GM12878 (cell line): ENCODE data around the gene PLPP2. TPM values are rescaled to one million over a fixed set of nuclear protein-coding genes. Genes with fewer than 3 reads are reported as not detected.

ENCODE experiments used
- ATAC-seq: fragments of 200-7000 bp; cut with Tn5 transposase; 3 replicates; pipeline ENCODE4 v1.9.1; 2020; ENCODE audit warnings: mild to moderate bottlenecking, moderate library complexity
- BruUV-seq: library from RNA; stranded (reverse); fragments of 400-500 nt; replicated peaks from 2 replicates; lab custom pipeline; 2021; lab: Mats Ljungman, UMichigan
- CTCF ChIA-PET: fragments of 300-600 bp; sonication (Branson Sonifier 250); formaldehyde crosslinking; extraction: SDS; loops from one replicate; lab custom pipeline; 2021; ENCODE audit warnings: inconsistent platforms; lab: Yijun Ruan, JAX
- POLR2A ChIA-PET: fragments of 350-600 bp; formaldehyde crosslinking; extraction: SDS; loops from one replicate; lab custom pipeline; 2021; ENCODE audit warnings: inconsistent platforms; lab: Charles Lee
- RAD21 ChIA-PET: fragments of 300-600 bp; sonication (Branson Sonifier 250); formaldehyde crosslinking; loops from one replicate; lab custom pipeline; 2023; ENCODE audit warnings: antibody characterized with exemption; ENCODE audit not compliant: unreplicated experiment; lab: Charles Lee
- SMC1A ChIA-PET: fragments of 300-600 bp; sonication (Branson Sonifier 250); formaldehyde crosslinking; loops from one replicate; lab custom pipeline; 2023; ENCODE audit not compliant: unreplicated experiment, uncharacterized antibody; lab: Charles Lee
- DNase-seq: peaks from one replicate; pipeline ENCODE4 v3.0.0-alpha.2; 2011; ENCODE audit warnings: low read depth, low spot score
- FAIRE-seq: peaks from 3 replicates; lab custom pipeline; 2011; peaks lifted over from hg19 to GRCh38; lab: Jason Lieb, UNC
- H2AFZ ChIP-seq: 2 replicates; pipeline ENCODE4 v1.6.0; 2011; ENCODE audit warnings: low read depth, low read length, control low read depth; ENCODE audit not compliant: control insufficient read depth
- H3K27ac ChIP-seq: 2 replicates; pipeline ENCODE4 v1.5.1; 2011; ENCODE audit warnings: control low read depth; ENCODE audit not compliant: control insufficient read depth, insufficient read depth
- H3K27me3 ChIP-seq, 2 experiments: replicated peaks in 1 of 2; 2 replicates each; pipeline versions ENCODE4 v1.6.0 to v1.6.1; 2011; ENCODE audit warnings: low read length in 1 of 2; ENCODE audit not compliant: control insufficient read depth in 2 of 2, insufficient read depth in 2 of 2
- H3K36me3 ChIP-seq, 2 experiments: 2 replicates each; pipeline ENCODE4 v1.5.1; 2011; ENCODE audit warnings: low read length in 1 of 2; ENCODE audit not compliant: control insufficient read depth in 2 of 2, insufficient read depth in 2 of 2
- H3K4me1 ChIP-seq: 2 replicates; pipeline ENCODE4 v1.6.1; 2011; ENCODE audit warnings: mild to moderate bottlenecking, low read length, moderate library complexity, mixed read lengths; ENCODE audit not compliant: control insufficient read depth, insufficient read depth
- H3K4me2 ChIP-seq: 2 replicates; pipeline ENCODE4 v1.6.0; 2011; ENCODE audit warnings: control low read depth; ENCODE audit not compliant: control insufficient read depth, insufficient read depth
- H3K4me3 ChIP-seq: fragments of 200-600 bp; sonication (generic); 2 replicates; pipeline ENCODE4 v1.5.1; 2016
- H3K79me2 ChIP-seq: 2 replicates; pipeline ENCODE4 v1.6.0; 2011; ENCODE audit warnings: low read length; ENCODE audit not compliant: control insufficient read depth, insufficient read depth
- H3K9ac ChIP-seq: 2 replicates; pipeline ENCODE4 v1.8.0; 2011; ENCODE audit warnings: low read length, control low read depth, mixed read lengths; ENCODE audit not compliant: control insufficient read depth, insufficient read depth
- H3K9me3 ChIP-seq: replicated peaks from 3 replicates; pipeline ENCODE4 v1.5.1; 2011; ENCODE audit warnings: mild to moderate bottlenecking, low read length; ENCODE audit not compliant: control insufficient read depth, insufficient read depth
- H4K20me1 ChIP-seq: 2 replicates; pipeline ENCODE4 v1.6.0; 2011; ENCODE audit not compliant: control insufficient read depth, insufficient read depth
- CHD4 ChIP-seq: fragments of 200-600 bp; sonication (generic); IDR thresholded peaks from 2 replicates; pipeline ENCODE4 v1.6.1; 2016; ENCODE audit warnings: mild to moderate bottlenecking
- FOXK2 ChIP-seq: fragments of 450-650 bp; IDR thresholded peaks from 2 replicates; pipeline ENCODE4 v1.6.1; 2017; ENCODE audit warnings: mild to moderate bottlenecking, moderate library complexity
- KLF5 ChIP-seq: fragments of 450-650 bp; IDR thresholded peaks from 2 replicates; pipeline ENCODE4 v1.6.1; 2014; ENCODE audit warnings: mild to moderate bottlenecking; ENCODE audit not compliant: partially characterized antibody
- RAD51 ChIP-seq: fragments of 450-650 bp; IDR thresholded peaks from 2 replicates; pipeline ENCODE4 v1.6.1; 2016; ENCODE audit warnings: moderate library complexity, mild to moderate bottlenecking, inconsistent platforms
- YY1 ChIP-seq: IDR thresholded peaks from 2 replicates; pipeline ENCODE4 v1.6.1; 2011; ENCODE audit warnings: low read depth, mild to moderate bottlenecking, low read length
- WGBS: methylation state at CpG from one replicate; pipeline ENCODE4 v1.1.6; 2016; ENCODE audit warnings: low lambda C conversion rate; ENCODE audit not compliant: insufficient replicate concordance, insufficient coverage; ENCODE audit errors: missing lambda C conversion rate; 5-methylcytosine and 5-hydroxymethylcytosine counted together
- in situ Hi-C: fragments of 300-500 bp; cut with MboI; formaldehyde crosslinking; loops from 9 replicates; pipeline ENCODE4 v1.14.3; 2018; ENCODE audit warnings: mixed read lengths
- intact Hi-C: fragments of 100-400 bp; cut with micrococcal nuclease; formaldehyde crosslinking; loops from one replicate; pipeline ENCODE4 v1.14.2; 2022; ENCODE audit not compliant: unreplicated experiment
- polyA plus RNA-seq, 11 experiments: library from polyadenylated mRNA; depleted of rRNA in 4 of 11; unstranded in 6 of 11; stranded (reverse) in 5 of 11; fragments of >200 nt; fragmentation: Nextera tagmentation in 4 of 11; fragmentation: Illumina TruSeq in 1 of 11; extraction: Ambion mirVana in 4 of 11; extraction: Trizol in 1 of 11; gene quantifications; 1 replicate in 1 of 11; 2 replicates in 10 of 11; pipeline versions ENCODE4 v1.2.1 to v1.2.3, GENCODE V29; 2011 to 2016; ENCODE audit warnings: inconsistent platforms in 2 of 11, missing spikeins in 2 of 11, low read depth in 1 of 11
- total RNA-seq, 4 experiments: library from RNA; depleted of rRNA in 3 of 4; stranded (reverse); fragments of >200 nt in 3 of 4; fragmentation: Illumina TruSeq in 1 of 4; extraction: Trizol in 1 of 4; gene quantifications; 2 replicates each; pipeline versions ENCODE4 v1.2.1 to v1.2.3, GENCODE V29; 2013 to 2021
- TF ChIP-seq, protein P1 (sequence below): fragments of 450-650 bp; IDR thresholded peaks from 2 replicates; pipeline ENCODE4 v1.6.1; 2018; ENCODE audit warnings: mild to moderate bottlenecking, low read depth, moderate library complexity; ENCODE audit not compliant: partially characterized antibody
- TF ChIP-seq, protein P2 (sequence below): IDR thresholded peaks from 2 replicates; pipeline ENCODE4 v1.6.1; 2011; ENCODE audit warnings: borderline replicate concordance, low read depth, mild to moderate bottlenecking, moderate library complexity, mixed read lengths, low read length; ENCODE audit not compliant: insufficient read depth; ENCODE audit errors: extremely low read length

Gene PLPP2
- total and polyA plus RNA-seq, 10 of the 15 experiments (the other 5 are each of a cell fraction or from before 2014, with no cell fraction given): 0.04 to 0.62 (median 0.14) TPM; not detected in 7

DNA sequence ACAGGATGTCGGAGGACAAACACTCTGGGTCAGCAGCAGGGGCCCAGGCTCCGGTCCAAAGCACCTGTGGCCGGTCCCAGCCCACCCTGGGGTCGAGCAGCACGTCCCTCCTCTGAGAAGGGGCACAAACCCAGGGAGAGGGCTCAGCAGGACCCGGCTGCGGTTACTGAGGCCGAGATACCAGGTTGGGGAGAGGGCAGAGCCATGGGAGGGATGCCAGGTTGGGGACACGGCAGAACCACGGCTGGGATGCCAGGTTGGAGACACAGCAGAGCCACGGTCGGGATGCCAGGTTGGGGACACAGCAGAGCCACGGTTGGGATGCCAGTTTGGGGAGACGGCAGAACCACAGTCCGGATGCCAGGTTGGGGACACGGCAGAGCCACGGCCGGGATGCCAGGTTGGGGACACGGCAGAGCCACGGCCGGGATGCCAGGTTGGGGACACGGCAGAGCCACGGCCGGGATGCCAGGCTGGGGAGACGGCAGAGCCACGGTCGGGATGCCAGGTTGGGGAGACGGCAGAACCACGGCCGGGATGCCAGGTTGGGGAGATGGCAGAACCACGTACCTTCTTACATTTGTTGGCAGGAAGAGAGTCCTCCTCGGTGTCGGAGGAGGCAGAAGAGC is 34.8 kb upstream of the PLPP2 start:
- no TSS peak for BruUV-seq
- 87% methylated on average over 26 of the region's 33 CpGs for WGBS
- RAD21 ChIA-PET: no interaction called here
- in situ Hi-C loops (no loop called here), intact Hi-C loops (no loop called here)
- Histone ChIP-seq H3K9me3 (peaks cover 10% of the 10 kb centered on the region; the same call in 2 of the 3 replicates), H3K4me3 (no peak overlapping the region), H3K36me3 (peaks cover 29 to 35% of the 10 kb centered on the region in 2 experiments), H3K4me2 (no peak overlapping the region), H3K4me1 (no peaks in the 10 kb centered on the region), H4K20me1 (no peaks in the 10 kb centered on the region), H3K27ac (no peak overlapping the region), H3K9ac (no peak overlapping the region), H3K79me2 (no peaks in the 10 kb centered on the region), H3K27me3 (no peaks in the 10 kb centered on the region), H2AFZ (no peak overlapping the region)
- POLR2A ChIA-PET: no interaction called here
- no peak for FAIRE-seq
- DNase-seq: no peak
- CTCF ChIA-PET: no interaction called here
- no peak for ATAC-seq
- SMC1A ChIA-PET: no interaction called here
- TF ChIP-seq FOXK2: no peak
- no peak for TF ChIP-seq KLF5
- TF ChIP-seq, protein P1, sequence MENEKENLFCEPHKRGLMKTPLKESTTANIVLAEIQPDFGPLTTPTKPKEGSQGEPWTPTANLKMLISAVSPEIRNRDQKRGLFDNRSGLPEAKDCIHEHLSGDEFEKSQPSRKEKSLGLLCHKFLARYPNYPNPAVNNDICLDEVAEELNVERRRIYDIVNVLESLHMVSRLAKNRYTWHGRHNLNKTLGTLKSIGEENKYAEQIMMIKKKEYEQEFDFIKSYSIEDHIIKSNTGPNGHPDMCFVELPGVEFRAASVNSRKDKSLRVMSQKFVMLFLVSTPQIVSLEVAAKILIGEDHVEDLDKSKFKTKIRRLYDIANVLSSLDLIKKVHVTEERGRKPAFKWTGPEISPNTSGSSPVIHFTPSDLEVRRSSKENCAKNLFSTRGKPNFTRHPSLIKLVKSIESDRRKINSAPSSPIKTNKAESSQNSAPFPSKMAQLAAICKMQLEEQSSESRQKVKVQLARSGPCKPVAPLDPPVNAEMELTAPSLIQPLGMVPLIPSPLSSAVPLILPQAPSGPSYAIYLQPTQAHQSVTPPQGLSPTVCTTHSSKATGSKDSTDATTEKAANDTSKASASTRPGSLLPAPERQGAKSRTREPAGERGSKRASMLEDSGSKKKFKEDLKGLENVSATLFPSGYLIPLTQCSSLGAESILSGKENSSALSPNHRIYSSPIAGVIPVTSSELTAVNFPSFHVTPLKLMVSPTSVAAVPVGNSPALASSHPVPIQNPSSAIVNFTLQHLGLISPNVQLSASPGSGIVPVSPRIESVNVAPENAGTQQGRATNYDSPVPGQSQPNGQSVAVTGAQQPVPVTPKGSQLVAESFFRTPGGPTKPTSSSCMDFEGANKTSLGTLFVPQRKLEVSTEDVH: no peak
- TF ChIP-seq CHD4: no peak
- TF ChIP-seq, protein P2, sequence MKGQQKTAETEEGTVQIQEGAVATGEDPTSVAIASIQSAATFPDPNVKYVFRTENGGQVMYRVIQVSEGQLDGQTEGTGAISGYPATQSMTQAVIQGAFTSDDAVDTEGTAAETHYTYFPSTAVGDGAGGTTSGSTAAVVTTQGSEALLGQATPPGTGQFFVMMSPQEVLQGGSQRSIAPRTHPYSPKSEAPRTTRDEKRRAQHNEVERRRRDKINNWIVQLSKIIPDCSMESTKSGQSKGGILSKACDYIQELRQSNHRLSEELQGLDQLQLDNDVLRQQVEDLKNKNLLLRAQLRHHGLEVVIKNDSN: no peak
- TF ChIP-seq YY1: no peak
- TF ChIP-seq RAD51: no peak
